ENCODE results near the gene GRM7. TPM values are rescaled to one million over a fixed set of nuclear protein-coding genes. Genes with fewer than 3 reads are reported as not detected.

Gene GRM7
- total RNA-seq, 1 donor from 2014 or later: 0.34 TPM

DNA sequence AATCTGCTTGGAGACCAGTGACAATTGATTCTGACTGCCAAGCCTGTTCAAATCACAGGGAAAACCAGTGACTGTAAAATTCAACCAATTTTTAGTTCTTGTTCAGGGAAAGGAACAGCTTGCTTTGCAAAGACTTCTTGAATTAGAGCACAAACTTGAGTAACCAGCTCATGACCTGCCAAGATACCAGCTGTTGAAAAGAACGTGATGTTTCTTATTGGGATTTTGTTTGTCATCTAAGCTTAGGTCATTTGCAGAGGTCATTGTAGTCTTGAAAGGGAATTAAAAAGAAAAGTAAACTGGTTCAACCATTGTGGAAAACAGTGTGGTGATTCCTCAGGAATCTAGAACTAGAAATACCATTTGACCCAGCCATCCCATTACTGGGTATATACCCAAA, 428.2 kb downstream of the GRM7 start:
- Mint-ChIP-seq H3K9me3 (ENCODE audit: low read depth) (no peaks in the 10 kb centered on the region), H3K27me3 (no peaks in the 10 kb centered on the region), H3K36me3 (ENCODE audit: insufficient read depth) (no peaks in the 10 kb centered on the region), H3K4me1 (ENCODE audit: low read depth) (peaks cover 6% of the 10 kb centered on the region), H3K4me3 (ENCODE audit: low read depth) (no peak overlapping the region), H3K27ac (no peak overlapping the region)
- no peak for DNase-seq (ENCODE audit: low spot score, unreplicated experiment)
- TF ChIP-seq, protein P1, sequence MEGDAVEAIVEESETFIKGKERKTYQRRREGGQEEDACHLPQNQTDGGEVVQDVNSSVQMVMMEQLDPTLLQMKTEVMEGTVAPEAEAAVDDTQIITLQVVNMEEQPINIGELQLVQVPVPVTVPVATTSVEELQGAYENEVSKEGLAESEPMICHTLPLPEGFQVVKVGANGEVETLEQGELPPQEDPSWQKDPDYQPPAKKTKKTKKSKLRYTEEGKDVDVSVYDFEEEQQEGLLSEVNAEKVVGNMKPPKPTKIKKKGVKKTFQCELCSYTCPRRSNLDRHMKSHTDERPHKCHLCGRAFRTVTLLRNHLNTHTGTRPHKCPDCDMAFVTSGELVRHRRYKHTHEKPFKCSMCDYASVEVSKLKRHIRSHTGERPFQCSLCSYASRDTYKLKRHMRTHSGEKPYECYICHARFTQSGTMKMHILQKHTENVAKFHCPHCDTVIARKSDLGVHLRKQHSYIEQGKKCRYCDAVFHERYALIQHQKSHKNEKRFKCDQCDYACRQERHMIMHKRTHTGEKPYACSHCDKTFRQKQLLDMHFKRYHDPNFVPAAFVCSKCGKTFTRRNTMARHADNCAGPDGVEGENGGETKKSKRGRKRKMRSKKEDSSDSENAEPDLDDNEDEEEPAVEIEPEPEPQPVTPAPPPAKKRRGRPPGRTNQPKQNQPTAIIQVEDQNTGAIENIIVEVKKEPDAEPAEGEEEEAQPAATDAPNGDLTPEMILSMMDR (IDR thresholded peaks at IDR 0.05; ENCODE audit: unreplicated experiment): no peak

DNA sequence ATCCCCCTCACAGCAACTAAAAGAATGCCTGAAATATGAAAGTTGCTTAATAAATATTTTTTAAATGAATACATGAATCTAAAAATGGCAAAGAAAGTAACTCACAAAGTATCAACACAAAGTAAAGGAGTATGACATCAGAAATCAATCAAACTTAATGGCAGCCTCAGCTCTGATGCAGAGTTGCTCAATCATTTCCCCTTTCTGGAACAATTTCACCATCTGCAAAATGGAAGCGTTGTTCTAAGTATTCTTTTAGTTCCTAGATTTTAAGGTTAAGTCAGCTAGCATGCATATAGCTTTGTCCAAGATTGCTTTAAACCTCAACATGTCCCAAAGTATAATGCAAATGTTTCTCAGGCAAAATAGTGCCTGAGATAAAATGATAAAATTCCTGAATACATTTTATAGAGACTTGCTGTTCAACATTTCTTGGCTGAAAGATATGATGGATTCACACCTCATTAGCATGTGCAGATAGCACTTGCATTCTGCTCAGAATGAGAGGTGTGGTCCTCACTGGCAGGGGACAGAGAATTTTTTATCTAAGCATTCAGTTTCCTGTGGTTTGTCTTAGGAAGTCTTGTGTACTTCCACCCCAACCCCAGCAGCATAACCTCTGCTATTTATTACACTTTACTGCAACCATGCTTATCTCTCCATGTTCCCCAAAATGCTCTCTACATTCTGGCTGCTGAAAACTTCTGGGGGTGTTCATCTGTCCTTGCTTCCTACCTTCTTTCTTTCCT, 429.3 kb downstream of the GRM7 start:
- TF ChIP-seq, protein P1 (IDR thresholded peaks at IDR 0.05; ENCODE audit: unreplicated experiment): no peak

DNA sequence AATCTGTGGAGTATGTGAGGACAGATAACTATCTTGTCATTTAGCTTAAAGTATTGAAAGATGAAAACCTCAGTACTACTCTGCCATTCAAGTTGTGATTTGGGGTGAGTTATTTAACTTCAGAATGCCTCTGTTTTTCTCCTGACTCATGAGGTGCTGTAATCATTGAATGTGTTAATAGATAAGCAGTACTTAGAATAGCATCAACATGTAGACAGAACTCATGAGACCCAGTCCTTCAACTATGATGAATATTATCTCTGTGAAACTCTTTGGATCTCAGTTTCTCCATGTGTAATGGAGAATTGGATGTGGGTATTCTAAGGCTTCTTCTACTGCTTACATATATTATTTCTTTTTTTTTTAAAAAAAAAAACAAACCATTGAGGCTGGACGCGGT, 431.4 kb downstream of the GRM7 start:
- TF ChIP-seq, protein P1 (IDR thresholded peaks at IDR 0.05; ENCODE audit: unreplicated experiment): no peak
- no peak overlapping the region for H3K27ac Mint-ChIP-seq
- no peaks in the 10 kb centered on the region for H3K9me3 Mint-ChIP-seq (ENCODE audit: low read depth)
- DNase-seq (ENCODE audit: low spot score, unreplicated experiment): no peak
- H3K27me3 Mint-ChIP-seq: no peaks in the 10 kb centered on the region
- no peak overlapping the region for H3K4me3 Mint-ChIP-seq (ENCODE audit: low read depth)
- H3K36me3 Mint-ChIP-seq (ENCODE audit: insufficient read depth): no peaks in the 10 kb centered on the region
- H3K4me1 Mint-ChIP-seq (ENCODE audit: low read depth): peaks cover 3% of the 10 kb centered on the region

More for the DNA sequence above, 429.3 kb downstream of the GRM7 start:
- Mint-ChIP-seq H3K36me3 (ENCODE audit: insufficient read depth) (no peaks in the 10 kb centered on the region), H3K27me3 (no peaks in the 10 kb centered on the region), H3K4me3 (ENCODE audit: low read depth) (no peak overlapping the region), H3K4me1 (ENCODE audit: low read depth) (peaks cover 6% of the 10 kb centered on the region), H3K9me3 (ENCODE audit: low read depth) (no peaks in the 10 kb centered on the region), H3K27ac (no peak overlapping the region)
- DNase-seq (ENCODE audit: low spot score, unreplicated experiment): no peak

DNA sequence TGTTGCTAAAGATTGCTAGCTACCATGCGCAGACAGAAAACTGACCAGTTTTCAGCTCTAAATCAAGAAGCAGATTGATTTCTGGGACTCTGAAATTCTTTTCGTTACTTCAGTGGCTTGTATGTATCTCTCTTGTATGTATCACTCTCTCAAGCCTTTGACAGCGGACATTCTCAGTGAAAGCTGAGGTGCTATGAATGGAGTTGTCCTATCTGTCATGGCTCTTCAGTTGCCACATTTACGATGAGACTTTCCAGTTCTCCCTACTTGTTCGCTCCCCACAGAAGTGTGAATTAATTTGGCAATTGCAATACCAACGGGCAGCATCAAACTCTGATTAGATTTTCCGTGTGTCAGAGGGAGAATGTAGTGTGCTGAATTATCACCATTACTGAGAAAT, 432.4 kb downstream of the GRM7 start:
- no peaks in the 10 kb centered on the region for H3K9me3 Mint-ChIP-seq (ENCODE audit: low read depth)
- H3K27ac Mint-ChIP-seq: no peak overlapping the region
- no peak for DNase-seq (ENCODE audit: low spot score, unreplicated experiment)
- TF ChIP-seq, protein P1 (IDR thresholded peaks at IDR 0.05; ENCODE audit: unreplicated experiment): no peak
- no peaks in the 10 kb centered on the region for H3K4me1 Mint-ChIP-seq (ENCODE audit: low read depth)
- H3K27me3 Mint-ChIP-seq: no peaks in the 10 kb centered on the region
- no peaks in the 10 kb centered on the region for H3K36me3 Mint-ChIP-seq (ENCODE audit: insufficient read depth)
- no peak overlapping the region for H3K4me3 Mint-ChIP-seq (ENCODE audit: low read depth)

DNA sequence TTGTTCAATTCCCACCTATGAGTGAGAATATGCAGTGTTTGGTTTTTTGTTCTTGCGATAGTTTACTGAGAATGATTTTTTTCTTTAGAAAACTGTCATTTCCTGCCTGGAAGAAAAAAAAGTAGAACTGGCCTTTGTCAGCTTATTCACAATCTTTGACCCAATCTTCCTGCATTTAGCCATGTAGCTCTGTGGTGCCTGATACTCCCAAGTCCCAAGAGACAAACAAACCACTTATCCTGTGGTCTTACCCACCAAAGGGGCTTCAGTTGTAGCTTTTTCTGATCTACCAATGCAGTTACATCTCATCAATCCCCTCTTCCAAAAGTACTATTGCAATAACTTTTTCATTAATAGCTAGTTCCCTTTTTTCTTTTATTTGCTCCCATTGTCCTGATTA, 444.6 kb downstream of the GRM7 start:
- Mint-ChIP-seq H3K27ac (no peak overlapping the region), H3K36me3 (ENCODE audit: insufficient read depth) (no peaks in the 10 kb centered on the region), H3K4me3 (ENCODE audit: low read depth) (no peak overlapping the region), H3K9me3 (ENCODE audit: low read depth) (peaks cover 4% of the 10 kb centered on the region), H3K27me3 (no peaks in the 10 kb centered on the region), H3K4me1 (ENCODE audit: low read depth) (peaks cover 8% of the 10 kb centered on the region)
- DNase-seq (ENCODE audit: low spot score, unreplicated experiment): no peak
- TF ChIP-seq, protein P1 (IDR thresholded peaks at IDR 0.05; ENCODE audit: unreplicated experiment): no peak

Measured in progenitor cell of endocrine pancreas (in vitro differentiated cells).